ENCODE data around the gene OR2B2. TPM values are rescaled to one million over a fixed set of nuclear protein-coding genes. Genes with fewer than 3 reads are reported as not detected.

The OR2B2 gene
- total and polyA plus RNA-seq, 9 donors, result not detected

DNA sequence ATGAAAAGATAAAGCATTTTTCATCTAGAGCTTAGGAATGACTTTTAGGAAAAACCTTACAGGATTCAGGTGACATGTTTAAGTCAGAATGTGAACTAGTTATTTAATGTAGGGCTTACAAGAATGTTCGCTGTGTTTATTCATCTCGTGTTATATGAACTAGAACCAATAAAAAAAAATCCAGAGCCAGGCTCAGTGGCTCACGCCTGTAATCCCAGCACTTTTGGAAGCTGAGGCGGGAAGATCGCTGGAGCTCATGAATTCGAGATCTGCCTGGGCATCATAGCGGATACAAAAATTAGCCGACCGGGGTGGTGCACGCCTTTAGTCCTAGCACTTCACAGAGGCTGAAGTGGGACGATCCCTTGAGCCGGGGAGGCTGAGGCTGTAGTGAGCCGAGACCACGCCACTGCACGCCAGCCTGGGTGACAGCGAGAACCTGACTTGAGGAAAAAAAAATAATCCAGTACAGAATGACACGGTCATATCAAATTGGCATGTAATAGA lies 46.3 kb downstream of the OR2B2 start:
- H3K4me1 ChIP-seq (ENCODE audit: insufficient read depth), result peaks cover 14% of the 10 kb centered on the region
- intact Hi-C loops (cut with DNase I), result loop anchor here in 1 of 4 donors (2.0 kb wide), 1 partner anchor 27 kb away; a partner anchor contains a TSS
- H3K27ac ChIP-seq, result no peak overlapping the region
- no peaks in the 10 kb centered on the region for H3K27me3 ChIP-seq
- peak overlapping the region; percentile 63 for H3K4me3 ChIP-seq
- no peaks in the 10 kb centered on the region for H3K9me3 ChIP-seq
- 0 to 2% (median 1%) methylated on average over 17 of the region's 17 CpGs for WGBS, 3 donors
- DNase-seq, result no peak
- H3K36me3 ChIP-seq, result no peaks in the 10 kb centered on the region
- TF ChIP-seq EP300 (IDR thresholded peaks at IDR 0.05), result no peak
- TF ChIP-seq, protein P1, sequence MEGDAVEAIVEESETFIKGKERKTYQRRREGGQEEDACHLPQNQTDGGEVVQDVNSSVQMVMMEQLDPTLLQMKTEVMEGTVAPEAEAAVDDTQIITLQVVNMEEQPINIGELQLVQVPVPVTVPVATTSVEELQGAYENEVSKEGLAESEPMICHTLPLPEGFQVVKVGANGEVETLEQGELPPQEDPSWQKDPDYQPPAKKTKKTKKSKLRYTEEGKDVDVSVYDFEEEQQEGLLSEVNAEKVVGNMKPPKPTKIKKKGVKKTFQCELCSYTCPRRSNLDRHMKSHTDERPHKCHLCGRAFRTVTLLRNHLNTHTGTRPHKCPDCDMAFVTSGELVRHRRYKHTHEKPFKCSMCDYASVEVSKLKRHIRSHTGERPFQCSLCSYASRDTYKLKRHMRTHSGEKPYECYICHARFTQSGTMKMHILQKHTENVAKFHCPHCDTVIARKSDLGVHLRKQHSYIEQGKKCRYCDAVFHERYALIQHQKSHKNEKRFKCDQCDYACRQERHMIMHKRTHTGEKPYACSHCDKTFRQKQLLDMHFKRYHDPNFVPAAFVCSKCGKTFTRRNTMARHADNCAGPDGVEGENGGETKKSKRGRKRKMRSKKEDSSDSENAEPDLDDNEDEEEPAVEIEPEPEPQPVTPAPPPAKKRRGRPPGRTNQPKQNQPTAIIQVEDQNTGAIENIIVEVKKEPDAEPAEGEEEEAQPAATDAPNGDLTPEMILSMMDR (IDR thresholded peaks at IDR 0.05), result no peak
- no peak for TF ChIP-seq POLR2A (IDR thresholded peaks at IDR 0.05)

DNA sequence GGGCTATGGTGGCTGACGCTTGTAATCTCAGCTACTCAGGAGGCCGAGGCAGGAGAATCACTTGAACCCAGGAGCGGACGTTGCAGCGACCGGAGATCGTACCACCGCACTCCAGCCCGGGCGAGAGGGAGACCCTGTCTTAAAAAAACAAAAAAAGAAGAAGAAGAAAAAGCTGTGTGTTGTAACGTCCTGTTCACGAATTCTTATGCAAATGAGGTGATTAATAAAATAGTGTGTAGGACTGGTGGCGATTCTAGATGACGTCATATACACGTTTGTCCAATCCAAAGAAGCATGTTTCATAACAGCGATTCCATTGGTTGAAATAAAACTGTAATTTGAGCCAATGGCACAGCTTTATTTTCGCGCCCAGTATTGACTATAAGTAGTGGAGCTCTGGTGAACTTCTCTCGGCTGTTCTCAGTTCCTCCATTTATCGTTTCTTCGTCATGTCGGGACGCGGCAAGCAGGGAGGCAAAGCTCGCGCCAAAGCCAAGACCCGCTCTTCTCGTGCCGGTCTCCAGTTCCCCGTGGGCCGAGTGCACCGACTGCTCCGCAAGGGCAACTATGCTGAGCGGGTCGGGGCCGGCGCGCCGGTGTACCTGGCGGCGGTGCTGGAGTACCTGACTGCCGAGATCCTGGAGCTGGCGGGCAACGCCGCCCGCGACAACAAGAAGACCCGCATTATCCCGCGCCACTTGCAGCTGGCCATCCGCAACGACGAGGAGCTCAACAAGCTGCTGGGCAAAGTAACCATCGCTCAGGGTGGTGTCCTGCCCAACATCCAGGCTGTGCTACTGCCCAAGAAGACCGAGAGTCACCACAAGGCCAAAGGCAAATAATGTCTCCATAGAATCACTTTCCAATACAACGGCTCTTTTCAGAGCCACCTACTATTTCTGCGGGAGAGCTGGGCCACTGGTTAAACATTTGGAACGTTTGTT lies 47.0 kb downstream of the OR2B2 start:
- Histone ChIP-seq H3K9me3 (no peaks in the 10 kb centered on the region), H3K27me3 (no peaks in the 10 kb centered on the region), H3K27ac (no peak overlapping the region), H3K4me3 (peak overlapping the region; percentile 63), H3K36me3 (no peaks in the 10 kb centered on the region), H3K4me1 (ENCODE audit: insufficient read depth) (peaks cover 14% of the 10 kb centered on the region)
- intact Hi-C loops (cut with DNase I), result loop anchor here in 1 of 4 donors (2.0 kb wide), 1 partner anchor 26 kb away; a partner anchor contains a TSS
- 1% methylated on average over 58 of the region's 58 CpGs for WGBS, 3 donors
- no peak for TF ChIP-seq EP300 (IDR thresholded peaks at IDR 0.05)
- TF ChIP-seq POLR2A (IDR thresholded peaks at IDR 0.05), result peak; percentile 48
- DNase-seq, result peak; percentile 31 to 65 (median 55)

DNA sequence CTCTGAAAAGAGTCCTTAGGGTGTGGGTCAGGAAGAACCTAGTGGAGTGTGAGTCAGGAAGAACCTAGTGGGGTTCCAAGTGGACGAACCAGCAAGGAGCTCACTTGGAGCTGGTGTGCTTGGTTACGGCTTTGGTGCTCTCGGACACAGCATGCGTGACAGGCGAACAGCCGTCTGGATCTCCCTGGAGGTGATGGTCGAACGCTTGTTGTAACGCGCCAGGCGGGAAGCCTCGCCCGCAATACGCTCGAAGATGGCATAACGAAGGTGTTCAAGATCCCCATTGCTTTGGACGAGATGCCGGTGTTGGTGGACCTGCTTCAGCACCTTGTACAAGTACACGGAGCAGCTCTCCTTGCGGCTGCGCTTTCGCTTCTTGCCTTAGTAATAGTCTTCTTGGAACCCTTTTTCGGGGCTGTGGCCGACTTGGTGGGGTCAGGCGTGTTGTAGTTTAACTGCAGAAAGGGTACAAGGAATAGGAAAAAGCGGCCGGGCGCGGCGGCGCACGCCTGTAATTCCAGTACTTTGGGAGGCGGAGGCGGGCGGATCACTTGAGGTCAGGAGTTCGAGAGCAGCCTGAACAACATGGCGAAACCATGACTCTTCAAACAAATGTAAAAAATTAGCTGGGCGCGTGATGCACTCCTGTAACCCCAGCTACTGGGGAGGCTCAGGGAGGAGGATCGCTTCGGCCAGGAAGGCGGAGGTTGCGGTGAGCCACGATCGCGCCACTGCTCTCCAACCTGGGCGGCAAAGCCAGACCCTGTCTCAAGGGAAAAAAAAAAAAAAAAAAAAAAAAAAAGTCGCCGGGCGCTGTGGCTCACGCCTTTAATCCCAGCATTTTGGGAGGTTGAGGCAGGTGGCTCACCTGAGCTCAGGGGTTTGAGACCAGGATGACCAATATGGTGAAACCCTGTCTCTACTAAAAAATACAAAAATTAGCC lies 48.0 kb downstream of the OR2B2 start:
- no peaks in the 10 kb centered on the region for H3K9me3 ChIP-seq
- peak in 3 of 5 donors; percentile 25 to 50 (median 30) for DNase-seq
- H3K4me3 ChIP-seq, result peak overlapping the region; percentile 63
- TF ChIP-seq POLR2A (IDR thresholded peaks at IDR 0.05) (no peak), EP300 (IDR thresholded peaks at IDR 0.05) (no peak)
- 3 to 19% (median 7%) methylated on average over 51 of the region's 51 CpGs for WGBS, 3 donors
- no peaks in the 10 kb centered on the region for H3K27me3 ChIP-seq
- H3K4me1 ChIP-seq (ENCODE audit: insufficient read depth), result peaks cover 14% of the 10 kb centered on the region
- no peak overlapping the region for H3K27ac ChIP-seq
- intact Hi-C loops (cut with DNase I), result loop anchor here in 1 of 4 donors (2.0 kb wide), 1 partner anchor 25 kb away; a partner anchor contains a TSS
- no peaks in the 10 kb centered on the region for H3K36me3 ChIP-seq

DNA sequence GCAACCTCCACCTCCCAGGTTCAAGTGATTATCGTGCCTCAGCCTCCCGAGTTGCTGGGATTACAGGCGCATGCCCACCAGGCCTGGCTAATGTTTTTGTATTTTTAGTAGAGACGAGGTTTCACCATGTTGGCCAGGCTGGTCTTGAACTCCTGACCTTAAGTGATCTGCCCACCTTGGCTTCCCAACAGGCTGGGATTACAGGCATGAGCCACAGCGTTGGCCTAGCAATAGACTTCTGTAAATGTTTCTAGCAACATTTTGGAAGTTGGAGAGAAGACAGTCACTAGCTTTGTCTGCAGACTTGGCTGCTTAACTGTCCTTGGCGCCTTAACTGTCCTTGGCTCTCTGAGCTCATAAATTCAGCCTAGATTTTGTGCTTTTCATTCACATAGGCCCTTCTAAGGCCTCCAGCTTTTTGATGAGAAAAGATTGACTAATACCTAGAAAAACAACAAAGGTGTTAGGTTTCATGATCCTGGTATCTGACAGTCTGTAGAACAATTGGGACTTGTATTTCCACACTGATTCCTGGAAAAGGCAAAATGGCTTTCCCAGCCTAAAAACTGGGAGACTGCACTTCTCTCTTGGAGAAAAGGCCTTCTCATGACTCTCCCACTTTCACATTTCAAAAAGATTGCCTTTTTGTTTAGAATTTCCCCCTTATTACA lies 49.7 kb downstream of the OR2B2 start:
- 82 to 93% (median 86%) methylated on average over 6 of the region's 6 CpGs for whole genome bisulfite sequencing, 3 donors
- Histone ChIP-seq H3K4me1 (ENCODE audit: insufficient read depth) (peaks cover 14% of the 10 kb centered on the region), H3K27ac (no peak overlapping the region), H3K9me3 (no peaks in the 10 kb centered on the region), H3K36me3 (no peaks in the 10 kb centered on the region), H3K27me3 (no peaks in the 10 kb centered on the region), H3K4me3 (no peak overlapping the region)
- no peak for DNase-seq
- intact Hi-C loops (cut with DNase I), result no loop called here
- TF ChIP-seq, protein P1 (IDR thresholded peaks at IDR 0.05), result no peak
- no peak for TF ChIP-seq EP300 (IDR thresholded peaks at IDR 0.05)
- no peak for TF ChIP-seq POLR2A (IDR thresholded peaks at IDR 0.05)
